GM12878 (cell line): ENCODE results near the gene MIR17HG. TPM values are rescaled to one million over a fixed set of nuclear protein-coding genes. Genes with fewer than 3 reads are reported as not detected.

ENCODE experiments used
- ATAC-seq: fragments of 200-7000 bp; cut with Tn5 transposase; 3 replicates; pipeline ENCODE4 v1.9.1; 2020; ENCODE audit warnings: mild to moderate bottlenecking, moderate library complexity
- BruUV-seq: library from RNA; stranded (reverse); fragments of 400-500 nt; replicated peaks from 2 replicates; lab custom pipeline; 2021; lab: Mats Ljungman, UMichigan
- CTCF ChIA-PET: fragments of 300-600 bp; sonication (Branson Sonifier 250); formaldehyde crosslinking; extraction: SDS; loops from one replicate; lab custom pipeline; 2021; ENCODE audit warnings: inconsistent platforms; lab: Yijun Ruan, JAX
- POLR2A ChIA-PET: fragments of 350-600 bp; formaldehyde crosslinking; extraction: SDS; loops from one replicate; lab custom pipeline; 2021; ENCODE audit warnings: inconsistent platforms; lab: Charles Lee
- RAD21 ChIA-PET: fragments of 300-600 bp; sonication (Branson Sonifier 250); formaldehyde crosslinking; loops from one replicate; lab custom pipeline; 2023; ENCODE audit warnings: antibody characterized with exemption; ENCODE audit not compliant: unreplicated experiment; lab: Charles Lee
- SMC1A ChIA-PET: fragments of 300-600 bp; sonication (Branson Sonifier 250); formaldehyde crosslinking; loops from one replicate; lab custom pipeline; 2023; ENCODE audit not compliant: unreplicated experiment, uncharacterized antibody; lab: Charles Lee
- DNase-seq: peaks from one replicate; pipeline ENCODE4 v3.0.0-alpha.2; 2011; ENCODE audit warnings: low read depth, low spot score
- FAIRE-seq: peaks from 3 replicates; lab custom pipeline; 2011; peaks lifted over from hg19 to GRCh38; lab: Jason Lieb, UNC
- H2AFZ ChIP-seq: 2 replicates; pipeline ENCODE4 v1.6.0; 2011; ENCODE audit warnings: low read depth, low read length, control low read depth; ENCODE audit not compliant: control insufficient read depth
- H3K27ac ChIP-seq: 2 replicates; pipeline ENCODE4 v1.5.1; 2011; ENCODE audit warnings: control low read depth; ENCODE audit not compliant: control insufficient read depth, insufficient read depth
- H3K27me3 ChIP-seq, 2 experiments: replicated peaks in 1 of 2; 2 replicates each; pipeline versions ENCODE4 v1.6.0 to v1.6.1; 2011; ENCODE audit warnings: low read length in 1 of 2; ENCODE audit not compliant: control insufficient read depth in 2 of 2, insufficient read depth in 2 of 2
- H3K36me3 ChIP-seq, 2 experiments: 2 replicates each; pipeline ENCODE4 v1.5.1; 2011; ENCODE audit warnings: low read length in 1 of 2; ENCODE audit not compliant: control insufficient read depth in 2 of 2, insufficient read depth in 2 of 2
- H3K4me1 ChIP-seq: 2 replicates; pipeline ENCODE4 v1.6.1; 2011; ENCODE audit warnings: mild to moderate bottlenecking, low read length, moderate library complexity, mixed read lengths; ENCODE audit not compliant: control insufficient read depth, insufficient read depth
- H3K4me2 ChIP-seq: 2 replicates; pipeline ENCODE4 v1.6.0; 2011; ENCODE audit warnings: control low read depth; ENCODE audit not compliant: control insufficient read depth, insufficient read depth
- H3K4me3 ChIP-seq: fragments of 200-600 bp; sonication (generic); 2 replicates; pipeline ENCODE4 v1.5.1; 2016
- H3K79me2 ChIP-seq: 2 replicates; pipeline ENCODE4 v1.6.0; 2011; ENCODE audit warnings: low read length; ENCODE audit not compliant: control insufficient read depth, insufficient read depth
- H3K9ac ChIP-seq: 2 replicates; pipeline ENCODE4 v1.8.0; 2011; ENCODE audit warnings: low read length, control low read depth, mixed read lengths; ENCODE audit not compliant: control insufficient read depth, insufficient read depth
- H3K9me3 ChIP-seq: replicated peaks from 3 replicates; pipeline ENCODE4 v1.5.1; 2011; ENCODE audit warnings: mild to moderate bottlenecking, low read length; ENCODE audit not compliant: control insufficient read depth, insufficient read depth
- H4K20me1 ChIP-seq: 2 replicates; pipeline ENCODE4 v1.6.0; 2011; ENCODE audit not compliant: control insufficient read depth, insufficient read depth
- TAF1 ChIP-seq: IDR thresholded peaks from 2 replicates; pipeline ENCODE4 v1.6.1; 2011; ENCODE audit warnings: mild to moderate bottlenecking, low read depth, low read length, borderline replicate concordance
- TCF3 ChIP-seq: IDR thresholded peaks from 2 replicates; pipeline ENCODE4 v1.6.1; 2012; ENCODE audit warnings: low read depth, mild to moderate bottlenecking, low read length, borderline replicate concordance; ENCODE audit not compliant: insufficient read depth
- WRNIP1 ChIP-seq: IDR thresholded peaks from 2 replicates; pipeline ENCODE4 v1.6.1; 2011; ENCODE audit warnings: low read depth, low read length, improper control_type of control experiment, borderline replicate concordance
- ZNF622 ChIP-seq: fragments of 450-650 bp; IDR thresholded peaks from 2 replicates; pipeline ENCODE4 v1.6.1; 2017; ENCODE audit warnings: mild to moderate bottlenecking, inconsistent platforms
- WGBS: methylation state at CpG from one replicate; pipeline ENCODE4 v1.1.6; 2016; ENCODE audit warnings: low lambda C conversion rate; ENCODE audit not compliant: insufficient replicate concordance, insufficient coverage; ENCODE audit errors: missing lambda C conversion rate; 5-methylcytosine and 5-hydroxymethylcytosine counted together
- in situ Hi-C: fragments of 300-500 bp; cut with MboI; formaldehyde crosslinking; loops from 9 replicates; pipeline ENCODE4 v1.14.3; 2018; ENCODE audit warnings: mixed read lengths
- intact Hi-C: fragments of 100-400 bp; cut with micrococcal nuclease; formaldehyde crosslinking; loops from one replicate; pipeline ENCODE4 v1.14.2; 2022; ENCODE audit not compliant: unreplicated experiment
- polyA plus RNA-seq, 11 experiments: library from polyadenylated mRNA; depleted of rRNA in 4 of 11; unstranded in 6 of 11; stranded (reverse) in 5 of 11; fragments of >200 nt; fragmentation: Nextera tagmentation in 4 of 11; fragmentation: Illumina TruSeq in 1 of 11; extraction: Ambion mirVana in 4 of 11; extraction: Trizol in 1 of 11; gene quantifications; 1 replicate in 1 of 11; 2 replicates in 10 of 11; pipeline versions ENCODE4 v1.2.1 to v1.2.3, GENCODE V29; 2011 to 2016; ENCODE audit warnings: inconsistent platforms in 2 of 11, missing spikeins in 2 of 11, low read depth in 1 of 11
- total RNA-seq, 4 experiments: library from RNA; depleted of rRNA in 3 of 4; stranded (reverse); fragments of >200 nt in 3 of 4; fragmentation: Illumina TruSeq in 1 of 4; extraction: Trizol in 1 of 4; gene quantifications; 2 replicates each; pipeline versions ENCODE4 v1.2.1 to v1.2.3, GENCODE V29; 2013 to 2021
- TF ChIP-seq, protein P1 (sequence below): fragments of 450-650 bp; IDR thresholded peaks from 2 replicates; pipeline ENCODE4 v1.6.1; 2017; ENCODE audit warnings: mild to moderate bottlenecking
- TF ChIP-seq, protein P2 (sequence below): IDR thresholded peaks from 2 replicates; pipeline ENCODE4 v1.6.1; 2012; ENCODE audit warnings: mild to moderate bottlenecking, low read depth, low read length

The MIR17HG gene
- total and polyA plus RNA-seq, 10 of the 15 experiments (the other 5 are each of a cell fraction or from before 2014, with no cell fraction given), result 4.4 to 37.7 (median 15.1) TPM

DNA sequence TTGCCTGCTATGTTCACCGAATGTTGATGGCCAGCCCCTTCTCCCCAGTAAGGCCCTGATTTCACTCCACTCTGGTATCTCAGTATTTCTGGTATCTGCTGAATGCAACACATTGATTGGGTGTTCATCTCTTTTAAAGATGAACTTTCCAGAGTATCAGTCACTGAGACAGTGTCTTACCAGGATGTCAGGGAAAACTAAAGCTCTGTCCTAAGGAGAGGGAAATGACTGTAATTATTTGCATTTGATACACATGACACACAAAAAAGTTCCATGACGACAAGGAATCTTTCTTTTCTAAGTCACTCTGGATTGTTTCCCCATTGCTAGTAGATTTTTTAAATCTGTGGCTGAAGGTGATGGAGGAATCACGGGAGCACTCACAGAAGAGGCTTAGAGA lies 53.2 kb downstream of the MIR17HG start:
- RAD21 ChIA-PET, result no interaction called here

More for the DNA sequence above, 53.2 kb downstream of the MIR17HG start:
- intact Hi-C loops (no loop called here), in situ Hi-C loops (no loop called here)
- Histone ChIP-seq H3K4me1 (peaks cover 3% of the 10 kb centered on the region; the same call in 1 of the 2 replicates), H3K4me2 (no peak overlapping the region), H3K27me3 (peaks cover 0 to 2% of the 10 kb centered on the region in 2 experiments; a peak in 1 of 4 replicates), H3K27ac (no peak overlapping the region), H3K9ac (no peak overlapping the region), H4K20me1 (no peaks in the 10 kb centered on the region), H3K79me2 (no peaks in the 10 kb centered on the region; the same call in 1 of the 2 replicates), H3K9me3 (no peaks in the 10 kb centered on the region), H3K4me3 (no peak overlapping the region), H2AFZ (no peak overlapping the region), H3K36me3 (no peaks in the 10 kb centered on the region)
- BruUV-seq, result no TSS peak
- POLR2A ChIA-PET, result no interaction called here
- FAIRE-seq (no peak), ATAC-seq (no peak), DNase-seq (no peak)
- 43% methylated on average over 3 of the region's 3 CpGs for WGBS
- TF ChIP-seq TAF1 (no peak), ZNF622 (no peak), TCF3 (no peak), WRNIP1 (no peak)
- TF ChIP-seq, protein P1, sequence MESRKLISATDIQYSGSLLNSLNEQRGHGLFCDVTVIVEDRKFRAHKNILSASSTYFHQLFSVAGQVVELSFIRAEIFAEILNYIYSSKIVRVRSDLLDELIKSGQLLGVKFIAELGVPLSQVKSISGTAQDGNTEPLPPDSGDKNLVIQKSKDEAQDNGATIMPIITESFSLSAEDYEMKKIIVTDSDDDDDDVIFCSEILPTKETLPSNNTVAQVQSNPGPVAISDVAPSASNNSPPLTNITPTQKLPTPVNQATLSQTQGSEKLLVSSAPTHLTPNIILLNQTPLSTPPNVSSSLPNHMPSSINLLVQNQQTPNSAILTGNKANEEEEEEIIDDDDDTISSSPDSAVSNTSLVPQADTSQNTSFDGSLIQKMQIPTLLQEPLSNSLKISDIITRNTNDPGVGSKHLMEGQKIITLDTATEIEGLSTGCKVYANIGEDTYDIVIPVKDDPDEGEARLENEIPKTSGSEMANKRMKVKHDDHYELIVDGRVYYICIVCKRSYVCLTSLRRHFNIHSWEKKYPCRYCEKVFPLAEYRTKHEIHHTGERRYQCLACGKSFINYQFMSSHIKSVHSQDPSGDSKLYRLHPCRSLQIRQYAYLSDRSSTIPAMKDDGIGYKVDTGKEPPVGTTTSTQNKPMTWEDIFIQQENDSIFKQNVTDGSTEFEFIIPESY, result no peak
- TF ChIP-seq, protein P2, sequence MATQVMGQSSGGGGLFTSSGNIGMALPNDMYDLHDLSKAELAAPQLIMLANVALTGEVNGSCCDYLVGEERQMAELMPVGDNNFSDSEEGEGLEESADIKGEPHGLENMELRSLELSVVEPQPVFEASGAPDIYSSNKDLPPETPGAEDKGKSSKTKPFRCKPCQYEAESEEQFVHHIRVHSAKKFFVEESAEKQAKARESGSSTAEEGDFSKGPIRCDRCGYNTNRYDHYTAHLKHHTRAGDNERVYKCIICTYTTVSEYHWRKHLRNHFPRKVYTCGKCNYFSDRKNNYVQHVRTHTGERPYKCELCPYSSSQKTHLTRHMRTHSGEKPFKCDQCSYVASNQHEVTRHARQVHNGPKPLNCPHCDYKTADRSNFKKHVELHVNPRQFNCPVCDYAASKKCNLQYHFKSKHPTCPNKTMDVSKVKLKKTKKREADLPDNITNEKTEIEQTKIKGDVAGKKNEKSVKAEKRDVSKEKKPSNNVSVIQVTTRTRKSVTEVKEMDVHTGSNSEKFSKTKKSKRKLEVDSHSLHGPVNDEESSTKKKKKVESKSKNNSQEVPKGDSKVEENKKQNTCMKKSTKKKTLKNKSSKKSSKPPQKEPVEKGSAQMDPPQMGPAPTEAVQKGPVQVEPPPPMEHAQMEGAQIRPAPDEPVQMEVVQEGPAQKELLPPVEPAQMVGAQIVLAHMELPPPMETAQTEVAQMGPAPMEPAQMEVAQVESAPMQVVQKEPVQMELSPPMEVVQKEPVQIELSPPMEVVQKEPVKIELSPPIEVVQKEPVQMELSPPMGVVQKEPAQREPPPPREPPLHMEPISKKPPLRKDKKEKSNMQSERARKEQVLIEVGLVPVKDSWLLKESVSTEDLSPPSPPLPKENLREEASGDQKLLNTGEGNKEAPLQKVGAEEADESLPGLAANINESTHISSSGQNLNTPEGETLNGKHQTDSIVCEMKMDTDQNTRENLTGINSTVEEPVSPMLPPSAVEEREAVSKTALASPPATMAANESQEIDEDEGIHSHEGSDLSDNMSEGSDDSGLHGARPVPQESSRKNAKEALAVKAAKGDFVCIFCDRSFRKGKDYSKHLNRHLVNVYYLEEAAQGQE, result no peak
- SMC1A ChIA-PET, result interaction anchor here (0.5 to 1.6 kb wide), 3 partner anchors 20 to 57 kb away, joined by 3 read pairs; no protein-coding TSS in a partner anchor
- CTCF ChIA-PET, result interaction anchor here (0.9 to 1.5 kb wide), 3 partner anchors 87 to 321 kb away, joined by 3 to 4 read pairs (median 3); no protein-coding TSS in a partner anchor
